PC-3 (cell line): Measurements from ENCODE around the gene EYS. TPM values are rescaled to one million over a fixed set of nuclear protein-coding genes. Genes with fewer than 3 reads are reported as not detected.
A peak's percentile ranks its signal among the peaks of the same experiment; 100 is the strongest.

ENCODE experiments used
- ATAC-seq: fragments of 200-7000 bp; cut with Tn5 transposase; 2 replicates; pipeline ENCODE4 v1.9.1; 2020; ENCODE audit warnings: mild to moderate bottlenecking, moderate library complexity
- BruUV-seq: library from RNA; stranded (reverse); fragments of 400-500 nt; replicated peaks from 2 replicates; lab custom pipeline; 2021; lab: Mats Ljungman, UMichigan
- CTCF ChIA-PET: fragments of 300-600 bp; sonication (Branson Sonifier 250); formaldehyde crosslinking; loops from one replicate; lab custom pipeline; 2022; ENCODE audit warnings: antibody characterized with exemption; lab: Charles Lee
- POLR2A ChIA-PET: fragments of 300-600 bp; sonication (Branson Sonifier 250); formaldehyde crosslinking; loops from one replicate; lab custom pipeline; 2022; ENCODE audit warnings: antibody characterized with exemption; ENCODE audit not compliant: unreplicated experiment; lab: Charles Lee
- DNase-seq: peaks from one replicate; pipeline ENCODE4 v3.0.0-alpha.2; 2015
- H2AFZ ChIP-seq: fragments of 300-600 bp; sonication (generic); 2 replicates; pipeline ENCODE4 v1.6.0; 2016; ENCODE audit warnings: antibody characterized with exemption, low read length
- H3F3A ChIP-seq: fragments of 300-600 bp; sonication (generic); one replicate; pipeline ENCODE4 v1.6.0; 2017; ENCODE audit warnings: antibody characterized with exemption, low read length, control low read depth, mild to moderate bottlenecking; ENCODE audit not compliant: unreplicated experiment
- H3K27ac ChIP-seq: fragments of 300-600 bp; sonication (generic); 2 replicates; pipeline ENCODE4 v1.5.1; 2016; ENCODE audit warnings: mild to moderate bottlenecking, low read length
- H3K27me3 ChIP-seq: fragments of 300-600 bp; sonication (generic); 2 replicates; pipeline ENCODE4 v1.6.1; 2016; ENCODE audit warnings: low read length, mixed read lengths
- H3K36me3 ChIP-seq: fragments of 300-600 bp; sonication (generic); 2 replicates; pipeline ENCODE4 v1.6.1; 2016; ENCODE audit warnings: low read depth, mixed run types, low read length, mixed read lengths
- H3K4me1 ChIP-seq: fragments of 300-600 bp; sonication (generic); 2 replicates; pipeline ENCODE4 v1.5.1; 2016; ENCODE audit warnings: low read length; ENCODE audit not compliant: insufficient read depth
- H3K4me2 ChIP-seq: fragments of 300-600 bp; sonication (generic); 2 replicates; pipeline ENCODE4 v1.6.0; 2016; ENCODE audit warnings: low read length
- H3K4me3 ChIP-seq: fragments of 300-600 bp; sonication (generic); 2 replicates; pipeline ENCODE4 v1.5.1; 2016; ENCODE audit warnings: mild to moderate bottlenecking, low read length, mixed read lengths
- H3K79me2 ChIP-seq: fragments of 300-600 bp; sonication (generic); 2 replicates; pipeline ENCODE4 v1.6.1; 2017; ENCODE audit warnings: low read length, mixed read lengths
- H3K9ac ChIP-seq: fragments of 300-600 bp; sonication (generic); 2 replicates; pipeline ENCODE4 v1.6.0; 2016; ENCODE audit warnings: mild to moderate bottlenecking, low read length
- H3K9me2 ChIP-seq: fragments of 300-600 bp; sonication (generic); replicated peaks from 2 replicates; pipeline ENCODE4 v1.6.1; 2016; ENCODE audit warnings: mixed run types, low read length, mixed read lengths
- H3K9me3 ChIP-seq: fragments of 300-600 bp; sonication (generic); 2 replicates; pipeline ENCODE4 v1.6.1; 2016; ENCODE audit warnings: low read length, mixed read lengths
- H4K20me1 ChIP-seq: fragments of 300-600 bp; sonication (generic); 2 replicates; pipeline ENCODE4 v1.6.1; 2016; ENCODE audit warnings: low read length, mixed read lengths
- EZH2 ChIP-seq: fragments of 300-600 bp; sonication (generic); IDR thresholded peaks from one replicate; pipeline ENCODE4 v1.6.1; 2017; ENCODE audit warnings: antibody characterized with exemption, mild to moderate bottlenecking, low read length; ENCODE audit not compliant: unreplicated experiment
- EZH2phosphoT487 ChIP-seq: fragments of 300-600 bp; sonication (generic); IDR thresholded peaks from 2 replicates; pipeline ENCODE4 v1.6.1; 2018; ENCODE audit warnings: mild to moderate bottlenecking, antibody characterized with exemption, low read length, borderline replicate concordance
- intact Hi-C: fragments of 100-400 bp; cut with micrococcal nuclease; formaldehyde crosslinking; loops from 2 replicates; pipeline ENCODE4 v1.9.0; 2023
- total RNA-seq: library from RNA; depleted of rRNA; stranded (reverse); fragments of >200 nt; gene quantifications from 2 replicates; pipeline ENCODE4 v1.2.3, GENCODE V29; 2014
- TF ChIP-seq, protein P1 (sequence below): fragments of 300-600 bp; sonication (generic); conservative IDR thresholded peaks from 2 replicates; pipeline ENCODE4 v1.5.1; 2017; ENCODE audit warnings: antibody characterized with exemption, low read depth, mild to moderate bottlenecking, low read length

Gene EYS
- total RNA-seq, 1 experiment from 2014 or later = 0.07 TPM

DNA sequence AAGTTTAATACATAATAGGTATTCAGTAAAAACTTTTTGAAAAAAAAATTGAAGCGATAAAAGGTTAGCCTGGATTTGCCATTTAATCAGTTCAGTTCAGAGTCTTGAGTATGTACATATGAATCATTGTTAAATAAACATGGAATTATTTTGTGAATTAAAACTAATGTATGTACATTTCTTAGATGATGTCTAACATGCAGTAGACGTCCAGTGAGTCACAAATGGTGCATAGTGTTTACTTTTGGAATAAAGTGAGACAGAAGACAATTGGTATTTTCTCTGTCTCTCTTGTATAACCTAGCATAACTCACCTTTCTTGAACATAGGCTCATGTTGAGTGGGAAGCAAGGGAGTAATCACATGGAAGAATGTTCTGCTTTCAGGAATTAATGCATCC, 83.5 kb downstream of the EYS start:
- ATAC-seq (peak; percentile 98), DNase-seq (peak; percentile 72)
- no peaks in the 10 kb centered on the region for H3K36me3 ChIP-seq
- ChIA-PET CTCF (no interaction called here), POLR2A (no interaction called here)
- intact Hi-C loops = no loop called here
- no peaks in the 10 kb centered on the region for H3F3A ChIP-seq
- H3K4me3 ChIP-seq = no peak overlapping the region
- H3K9me2 ChIP-seq = no peaks in the 10 kb centered on the region
- H3K79me2 ChIP-seq = no peaks in the 10 kb centered on the region
- H2AFZ ChIP-seq = no peak overlapping the region
- H3K27ac ChIP-seq = peak overlapping the region; percentile 26; the same call in 1 of the 2 replicates
- H4K20me1 ChIP-seq = no peaks in the 10 kb centered on the region
- H3K4me1 ChIP-seq = peaks cover 7% of the 10 kb centered on the region
- no peaks in the 10 kb centered on the region for H3K9me3 ChIP-seq
- BruUV-seq = no TSS peak
- no peaks in the 10 kb centered on the region for H3K27me3 ChIP-seq
- no peak overlapping the region for H3K9ac ChIP-seq
- H3K4me2 ChIP-seq = no peak overlapping the region
- TF ChIP-seq, protein P1, sequence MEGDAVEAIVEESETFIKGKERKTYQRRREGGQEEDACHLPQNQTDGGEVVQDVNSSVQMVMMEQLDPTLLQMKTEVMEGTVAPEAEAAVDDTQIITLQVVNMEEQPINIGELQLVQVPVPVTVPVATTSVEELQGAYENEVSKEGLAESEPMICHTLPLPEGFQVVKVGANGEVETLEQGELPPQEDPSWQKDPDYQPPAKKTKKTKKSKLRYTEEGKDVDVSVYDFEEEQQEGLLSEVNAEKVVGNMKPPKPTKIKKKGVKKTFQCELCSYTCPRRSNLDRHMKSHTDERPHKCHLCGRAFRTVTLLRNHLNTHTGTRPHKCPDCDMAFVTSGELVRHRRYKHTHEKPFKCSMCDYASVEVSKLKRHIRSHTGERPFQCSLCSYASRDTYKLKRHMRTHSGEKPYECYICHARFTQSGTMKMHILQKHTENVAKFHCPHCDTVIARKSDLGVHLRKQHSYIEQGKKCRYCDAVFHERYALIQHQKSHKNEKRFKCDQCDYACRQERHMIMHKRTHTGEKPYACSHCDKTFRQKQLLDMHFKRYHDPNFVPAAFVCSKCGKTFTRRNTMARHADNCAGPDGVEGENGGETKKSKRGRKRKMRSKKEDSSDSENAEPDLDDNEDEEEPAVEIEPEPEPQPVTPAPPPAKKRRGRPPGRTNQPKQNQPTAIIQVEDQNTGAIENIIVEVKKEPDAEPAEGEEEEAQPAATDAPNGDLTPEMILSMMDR = no peak
- TF ChIP-seq EZH2phosphoT487 = no peak
- no peak for TF ChIP-seq EZH2

- BruUV-seq = no TSS peak
- no peak overlapping the region for H3K27ac ChIP-seq
- ATAC-seq (no peak), DNase-seq (no peak)
- no peak overlapping the region for H3K4me3 ChIP-seq
- H4K20me1 ChIP-seq = no peaks in the 10 kb centered on the region
- no peaks in the 10 kb centered on the region for H3K36me3 ChIP-seq
- H3K27me3 ChIP-seq = no peaks in the 10 kb centered on the region
- H3K4me2 ChIP-seq = no peak overlapping the region
- no peaks in the 10 kb centered on the region for H3K9me2 ChIP-seq
- intact Hi-C loops = no loop called here
- H3K79me2 ChIP-seq = no peaks in the 10 kb centered on the region
- POLR2A ChIA-PET = no interaction called here
- no peaks in the 10 kb centered on the region for H3F3A ChIP-seq
- H2AFZ ChIP-seq = no peak overlapping the region
- no peak overlapping the region for H3K9ac ChIP-seq
- TF ChIP-seq, protein P1 = no peak
- TF ChIP-seq EZH2phosphoT487 = no peak
- TF ChIP-seq EZH2 = no peak
- H3K9me3 ChIP-seq = no peaks in the 10 kb centered on the region
- CTCF ChIA-PET = no interaction called here
- H3K4me1 ChIP-seq = no peaks in the 10 kb centered on the region
Measured at GRCh38 chr6:65610746-65611145, 96.3 kb downstream of the EYS start.

GRCh38 chr6:65595540-65595939, 111.5 kb downstream of the EYS start:
- POLR2A ChIA-PET = no interaction called here
- Histone ChIP-seq H3K27ac (no peak overlapping the region), H3K36me3 (no peaks in the 10 kb centered on the region), H4K20me1 (no peaks in the 10 kb centered on the region), H3F3A (no peaks in the 10 kb centered on the region), H3K4me3 (no peak overlapping the region), H3K4me1 (no peaks in the 10 kb centered on the region), H2AFZ (no peak overlapping the region), H3K9ac (no peak overlapping the region), H3K9me3 (no peaks in the 10 kb centered on the region), H3K4me2 (no peak overlapping the region), H3K9me2 (no peaks in the 10 kb centered on the region), H3K27me3 (no peaks in the 10 kb centered on the region), H3K79me2 (no peaks in the 10 kb centered on the region)
- BruUV-seq = no TSS peak
- CTCF ChIA-PET = no interaction called here
- intact Hi-C loops = no loop called here
- no peak for TF ChIP-seq EZH2phosphoT487
- TF ChIP-seq EZH2 = no peak
- TF ChIP-seq, protein P1 = no peak
- ATAC-seq (no peak), DNase-seq (no peak)
